Astrocyte (in vitro differentiated cells and primary cell): ENCODE data around the gene C10orf53. TPM values are rescaled to one million over a fixed set of nuclear protein-coding genes. Genes with fewer than 3 reads are reported as not detected.

Source experiments
- DNase-seq: peaks from one replicate; pipeline ENCODE4 v3.0.0-alpha.2; 2010; ENCODE audit warnings: low read depth
- FAIRE-seq: peaks from 2 replicates; lab custom pipeline; 2011; peaks lifted over from hg19 to GRCh38; lab: Jason Lieb, UNC
- H2AFZ ChIP-seq: 2 replicates; pipeline ENCODE4 v1.6.0; 2012; ENCODE audit warnings: low read depth, low read length, inconsistent platforms
- H3K27ac ChIP-seq: 2 replicates; pipeline ENCODE4 v1.5.1; 2011; ENCODE audit warnings: low read depth, low read length, inconsistent platforms
- H3K27me3 ChIP-seq: 2 replicates; pipeline ENCODE4 v1.6.0; 2011; ENCODE audit warnings: low read length, inconsistent platforms; ENCODE audit not compliant: insufficient read depth
- H3K36me3 ChIP-seq: 2 replicates; pipeline ENCODE4 v1.5.1; 2011; ENCODE audit warnings: low read length, inconsistent platforms; ENCODE audit not compliant: insufficient read depth
- H3K4me1 ChIP-seq: 2 replicates; pipeline ENCODE4 v1.5.1; 2011; ENCODE audit warnings: low read length, inconsistent platforms; ENCODE audit not compliant: insufficient read depth
- H3K4me2 ChIP-seq: 2 replicates; pipeline ENCODE4 v1.6.0; 2012; ENCODE audit warnings: low read length, inconsistent platforms
- H3K4me3 ChIP-seq: 2 replicates; pipeline ENCODE4 v1.5.1; 2011; ENCODE audit warnings: low read depth, mild to moderate bottlenecking, low read length, inconsistent platforms; ENCODE audit not compliant: insufficient read depth
- H3K79me2 ChIP-seq: 2 replicates; pipeline ENCODE4 v1.6.0; 2012; ENCODE audit warnings: mild to moderate bottlenecking, low read length, inconsistent platforms; ENCODE audit not compliant: insufficient read depth
- H3K9ac ChIP-seq: 2 replicates; pipeline ENCODE4 v1.6.0; 2012; ENCODE audit warnings: mild to moderate bottlenecking, low read length, inconsistent platforms
- H3K9me3 ChIP-seq: 2 replicates; pipeline ENCODE4 v1.5.1; 2012; ENCODE audit warnings: low read depth, mild to moderate bottlenecking, low read length, inconsistent platforms; ENCODE audit not compliant: insufficient read depth
- H4K20me1 ChIP-seq: 2 replicates; pipeline ENCODE4 v1.6.0; 2012; ENCODE audit warnings: low read length, inconsistent platforms; ENCODE audit not compliant: insufficient read depth
- H3K27ac Mint-ChIP-seq: one replicate; pipeline ENCODE4 v1.8.0; 2021; ENCODE audit warnings: mild to moderate bottlenecking, mixed read lengths; ENCODE audit not compliant: unreplicated experiment
- H3K27me3 Mint-ChIP-seq: one replicate; pipeline ENCODE4 v1.8.0; 2021; ENCODE audit warnings: low read depth, mixed read lengths; ENCODE audit not compliant: unreplicated experiment
- H3K36me3 Mint-ChIP-seq: one replicate; pipeline ENCODE4 v1.8.0; 2021; ENCODE audit warnings: low read depth, mixed read lengths; ENCODE audit not compliant: unreplicated experiment
- H3K4me1 Mint-ChIP-seq: one replicate; pipeline ENCODE4 v1.8.0; 2021; ENCODE audit warnings: low read depth, mixed read lengths; ENCODE audit not compliant: unreplicated experiment
- H3K4me3 Mint-ChIP-seq: one replicate; pipeline ENCODE4 v1.8.0; 2021; ENCODE audit warnings: mild to moderate bottlenecking, moderate library complexity, mixed read lengths; ENCODE audit not compliant: unreplicated experiment
- H3K9me3 Mint-ChIP-seq: one replicate; pipeline ENCODE4 v1.8.0; 2021; ENCODE audit warnings: mild to moderate bottlenecking, mixed read lengths; ENCODE audit not compliant: unreplicated experiment
- EZH2 ChIP-seq: IDR thresholded peaks from 2 replicates; pipeline ENCODE4 v1.6.1; 2012; ENCODE audit warnings: mild to moderate bottlenecking, low read length, inconsistent platforms; ENCODE audit not compliant: insufficient read depth
- total RNA-seq: library from RNA; stranded (reverse); gene quantifications from 2 replicates; pipeline ENCODE4 v1.2.1, GENCODE V29; 2021
- TF ChIP-seq, protein P1 (sequence below): IDR thresholded peaks from 2 replicates; pipeline ENCODE4 v1.5.1; 2011; ENCODE audit warnings: low read depth, mild to moderate bottlenecking, inconsistent platforms, low read length, moderate library complexity; ENCODE audit not compliant: insufficient read depth

C10orf53 gene
- total RNA-seq, 1 donor from 2014 or later, result not detected

GRCh38 chr10:49663596-49663995, 15.9 kb upstream of the C10orf53 start:
- Histone ChIP-seq H3K4me3 (no peak overlapping the region), H3K9me3 (no peaks in the 10 kb centered on the region), H3K27ac (no peak overlapping the region), H3K27me3 (peaks cover 5% of the 10 kb centered on the region), H3K36me3 (no peaks in the 10 kb centered on the region), H3K4me2 (no peak overlapping the region), H3K4me1 (no peaks in the 10 kb centered on the region), H4K20me1 (no peaks in the 10 kb centered on the region), H3K9ac (no peak overlapping the region), H3K79me2 (no peaks in the 10 kb centered on the region), H2AFZ (no peak overlapping the region)
- Mint-ChIP-seq H3K27me3 (peaks cover 64% of the 10 kb centered on the region), H3K9me3 (peaks cover 6% of the 10 kb centered on the region), H3K27ac (no peak overlapping the region), H3K4me1 (no peaks in the 10 kb centered on the region), H3K4me3 (no peak overlapping the region), H3K36me3 (no peaks in the 10 kb centered on the region)
- TF ChIP-seq EZH2, result no peak
- TF ChIP-seq, protein P1, sequence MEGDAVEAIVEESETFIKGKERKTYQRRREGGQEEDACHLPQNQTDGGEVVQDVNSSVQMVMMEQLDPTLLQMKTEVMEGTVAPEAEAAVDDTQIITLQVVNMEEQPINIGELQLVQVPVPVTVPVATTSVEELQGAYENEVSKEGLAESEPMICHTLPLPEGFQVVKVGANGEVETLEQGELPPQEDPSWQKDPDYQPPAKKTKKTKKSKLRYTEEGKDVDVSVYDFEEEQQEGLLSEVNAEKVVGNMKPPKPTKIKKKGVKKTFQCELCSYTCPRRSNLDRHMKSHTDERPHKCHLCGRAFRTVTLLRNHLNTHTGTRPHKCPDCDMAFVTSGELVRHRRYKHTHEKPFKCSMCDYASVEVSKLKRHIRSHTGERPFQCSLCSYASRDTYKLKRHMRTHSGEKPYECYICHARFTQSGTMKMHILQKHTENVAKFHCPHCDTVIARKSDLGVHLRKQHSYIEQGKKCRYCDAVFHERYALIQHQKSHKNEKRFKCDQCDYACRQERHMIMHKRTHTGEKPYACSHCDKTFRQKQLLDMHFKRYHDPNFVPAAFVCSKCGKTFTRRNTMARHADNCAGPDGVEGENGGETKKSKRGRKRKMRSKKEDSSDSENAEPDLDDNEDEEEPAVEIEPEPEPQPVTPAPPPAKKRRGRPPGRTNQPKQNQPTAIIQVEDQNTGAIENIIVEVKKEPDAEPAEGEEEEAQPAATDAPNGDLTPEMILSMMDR, result no peak
- FAIRE-seq (no peak), DNase-seq (no peak)

- TF ChIP-seq, protein P1, result no peak
- TF ChIP-seq EZH2, result no peak
- no peaks in the 10 kb centered on the region for H3K4me1 Mint-ChIP-seq
- peaks cover under 1% of the 10 kb centered on the region for H3K9me3 Mint-ChIP-seq
- no peak overlapping the region for H3K4me2 ChIP-seq
- H3K79me2 ChIP-seq, result no peaks in the 10 kb centered on the region
- FAIRE-seq, result no peak
- H3K9ac ChIP-seq, result no peak overlapping the region
- H4K20me1 ChIP-seq, result no peaks in the 10 kb centered on the region
- H3K4me3 Mint-ChIP-seq, result no peak overlapping the region
- no peak overlapping the region for H3K4me3 ChIP-seq
- no peak overlapping the region for H3K27ac ChIP-seq
- no peaks in the 10 kb centered on the region for H3K4me1 ChIP-seq
- no peaks in the 10 kb centered on the region for H3K9me3 ChIP-seq
- H3K27me3 ChIP-seq, result peaks cover 7% of the 10 kb centered on the region
- H3K36me3 ChIP-seq, result no peaks in the 10 kb centered on the region
- DNase-seq, result no peak
- H3K36me3 Mint-ChIP-seq, result no peaks in the 10 kb centered on the region
- no peak overlapping the region for H2AFZ ChIP-seq
- H3K27ac Mint-ChIP-seq, result no peak overlapping the region
- peaks cover 67% of the 10 kb centered on the region for H3K27me3 Mint-ChIP-seq
Observed at GRCh38 chr10:49664006-49664841, 15.2 kb upstream of the C10orf53 start.

- Histone ChIP-seq H3K79me2 (no peaks in the 10 kb centered on the region), H3K9me3 (no peaks in the 10 kb centered on the region), H3K4me1 (no peaks in the 10 kb centered on the region), H3K4me3 (no peak overlapping the region), H3K36me3 (no peaks in the 10 kb centered on the region), H3K9ac (no peak overlapping the region), H4K20me1 (no peaks in the 10 kb centered on the region), H2AFZ (no peak overlapping the region), H3K27ac (no peak overlapping the region), H3K4me2 (no peak overlapping the region), H3K27me3 (peaks cover 7% of the 10 kb centered on the region)
- Mint-ChIP-seq H3K36me3 (no peaks in the 10 kb centered on the region), H3K27ac (no peak overlapping the region), H3K4me3 (no peak overlapping the region), H3K27me3 (peaks cover 71% of the 10 kb centered on the region), H3K9me3 (no peaks in the 10 kb centered on the region), H3K4me1 (no peaks in the 10 kb centered on the region)
- no peak for TF ChIP-seq EZH2
- TF ChIP-seq, protein P1, result no peak
- FAIRE-seq (no peak), DNase-seq (no peak)
Observed at GRCh38 chr10:49664842-49665355, 14.6 kb upstream of the C10orf53 start.
